GM12864 (cell line): ENCODE measurements around the gene COPZ1.

ENCODE experiments used
- DNase-seq: peaks from one replicate; pipeline ENCODE4 v3.0.0-alpha.2; 2011; ENCODE audit warnings: low read depth
- H3K4me3 ChIP-seq: 2 replicates; pipeline ENCODE4 v1.5.1; 2011; ENCODE audit warnings: mild to moderate bottlenecking, low read depth, low read length, control low read depth
- TF ChIP-seq, protein P1 (sequence below): IDR thresholded peaks from 2 replicates; pipeline ENCODE4 v1.5.1; 2011; ENCODE audit warnings: low read depth, mild to moderate bottlenecking, moderate library complexity, low read length, control low read depth, inconsistent platforms; ENCODE audit errors: missing control alignments

Gene COPZ1

DNA sequence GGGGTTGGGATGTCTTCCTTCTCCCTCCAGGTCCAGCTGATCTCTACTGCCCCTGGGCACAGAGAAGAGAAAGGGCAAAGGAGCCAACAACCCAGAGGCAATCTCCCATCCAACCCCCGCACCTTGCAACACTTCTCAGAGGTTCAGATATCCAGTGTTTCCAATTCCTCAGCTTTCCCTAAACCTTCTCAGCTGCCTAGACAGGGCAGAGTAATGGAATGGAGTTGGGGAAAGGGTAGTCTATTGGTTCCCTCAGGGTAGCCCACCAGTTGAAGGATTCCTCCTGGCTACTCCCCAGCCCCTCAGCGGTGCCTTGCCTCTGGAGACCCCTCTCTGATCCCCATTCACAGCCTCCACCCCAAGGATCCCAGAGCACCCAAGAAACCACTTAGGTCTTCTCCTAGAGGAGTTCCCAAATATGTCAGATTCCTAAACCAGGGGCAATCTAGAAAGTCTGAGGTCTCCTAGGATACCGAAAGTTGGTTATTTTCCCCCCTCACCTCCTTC is 24.7 kb upstream of the COPZ1 start:
- no peak for DNase-seq
- TF ChIP-seq, protein P1, sequence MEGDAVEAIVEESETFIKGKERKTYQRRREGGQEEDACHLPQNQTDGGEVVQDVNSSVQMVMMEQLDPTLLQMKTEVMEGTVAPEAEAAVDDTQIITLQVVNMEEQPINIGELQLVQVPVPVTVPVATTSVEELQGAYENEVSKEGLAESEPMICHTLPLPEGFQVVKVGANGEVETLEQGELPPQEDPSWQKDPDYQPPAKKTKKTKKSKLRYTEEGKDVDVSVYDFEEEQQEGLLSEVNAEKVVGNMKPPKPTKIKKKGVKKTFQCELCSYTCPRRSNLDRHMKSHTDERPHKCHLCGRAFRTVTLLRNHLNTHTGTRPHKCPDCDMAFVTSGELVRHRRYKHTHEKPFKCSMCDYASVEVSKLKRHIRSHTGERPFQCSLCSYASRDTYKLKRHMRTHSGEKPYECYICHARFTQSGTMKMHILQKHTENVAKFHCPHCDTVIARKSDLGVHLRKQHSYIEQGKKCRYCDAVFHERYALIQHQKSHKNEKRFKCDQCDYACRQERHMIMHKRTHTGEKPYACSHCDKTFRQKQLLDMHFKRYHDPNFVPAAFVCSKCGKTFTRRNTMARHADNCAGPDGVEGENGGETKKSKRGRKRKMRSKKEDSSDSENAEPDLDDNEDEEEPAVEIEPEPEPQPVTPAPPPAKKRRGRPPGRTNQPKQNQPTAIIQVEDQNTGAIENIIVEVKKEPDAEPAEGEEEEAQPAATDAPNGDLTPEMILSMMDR = no peak
- H3K4me3 ChIP-seq = no peak overlapping the region

DNA sequence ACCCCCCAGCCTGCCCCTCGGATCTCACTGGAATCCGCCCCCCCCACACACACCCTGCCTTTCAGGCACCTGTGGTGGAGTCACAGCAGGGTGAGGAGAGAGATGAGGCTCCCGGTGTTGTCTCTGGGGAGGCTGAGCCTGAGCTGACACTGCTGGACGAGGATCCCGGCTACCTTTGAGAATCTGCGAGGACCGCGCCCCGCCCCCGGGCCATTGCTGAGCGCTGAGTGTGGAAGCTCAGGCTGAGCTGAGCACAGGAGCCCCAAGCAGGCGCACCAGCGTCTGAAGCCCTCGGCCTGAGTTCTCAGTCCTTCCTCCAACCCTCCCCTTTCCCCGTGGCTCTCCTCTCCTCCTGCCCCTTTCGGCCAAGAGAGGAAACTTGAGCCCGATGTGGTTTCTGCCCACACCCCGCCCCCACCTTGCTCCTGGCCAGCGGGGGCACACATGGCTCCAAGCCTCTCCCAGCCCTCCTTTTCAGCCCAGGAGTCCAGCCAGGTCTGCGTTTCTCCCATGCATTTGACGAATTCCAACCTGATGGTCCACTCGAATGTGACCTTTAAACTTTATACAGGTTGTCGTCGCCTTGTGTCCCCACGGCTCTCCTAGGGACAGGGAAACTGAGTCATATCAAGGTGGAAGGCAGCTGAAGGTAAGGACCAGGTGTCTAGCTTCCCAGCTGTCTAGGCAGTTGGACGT is 24.1 kb upstream of the COPZ1 start, which contains the start of gene NFE2:
Gene NFE2, minus strand, starts transcription at position 284 of the 696 bp plus-strand sequence. CDS start 5,767 bp downstream, outside the sequence.
- no peak within 1 kb of the TSS for H3K4me3 ChIP-seq
- no peak for DNase-seq
- TF ChIP-seq, protein P1 = no peak

DNA sequence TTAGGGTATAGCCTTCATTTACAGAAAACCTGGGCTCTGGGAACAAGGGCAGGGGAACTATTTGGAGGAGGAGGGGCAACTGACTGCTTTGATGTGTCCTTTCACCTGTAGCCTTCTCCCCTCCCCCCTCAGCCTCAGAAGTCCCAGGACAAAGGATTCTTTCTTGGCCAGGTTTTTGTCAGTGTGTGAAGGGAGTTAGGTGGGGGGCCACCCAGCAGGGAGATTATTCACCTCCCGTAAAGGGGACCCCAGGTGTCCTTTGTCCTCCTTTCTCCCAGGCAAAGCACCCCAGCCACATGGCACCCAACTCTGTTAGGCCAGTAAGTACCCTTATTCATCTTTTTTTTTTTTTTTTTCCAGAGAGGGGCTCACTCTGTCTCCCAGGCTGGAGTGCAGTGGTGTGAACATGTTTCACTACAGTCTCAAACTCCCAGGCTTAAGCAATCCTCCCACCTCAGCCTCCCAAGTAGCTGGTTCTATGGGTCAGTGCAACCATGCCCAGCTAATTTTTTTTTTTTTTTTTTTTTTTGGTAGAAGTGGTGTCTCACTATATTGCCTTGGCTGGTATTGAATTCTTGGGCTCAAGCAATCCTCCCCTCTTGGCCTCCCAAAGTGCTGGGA is 23.4 kb upstream of the COPZ1 start:
- H3K4me3 ChIP-seq = no peak overlapping the region
- TF ChIP-seq, protein P1 = no peak
- no peak for DNase-seq

DNA sequence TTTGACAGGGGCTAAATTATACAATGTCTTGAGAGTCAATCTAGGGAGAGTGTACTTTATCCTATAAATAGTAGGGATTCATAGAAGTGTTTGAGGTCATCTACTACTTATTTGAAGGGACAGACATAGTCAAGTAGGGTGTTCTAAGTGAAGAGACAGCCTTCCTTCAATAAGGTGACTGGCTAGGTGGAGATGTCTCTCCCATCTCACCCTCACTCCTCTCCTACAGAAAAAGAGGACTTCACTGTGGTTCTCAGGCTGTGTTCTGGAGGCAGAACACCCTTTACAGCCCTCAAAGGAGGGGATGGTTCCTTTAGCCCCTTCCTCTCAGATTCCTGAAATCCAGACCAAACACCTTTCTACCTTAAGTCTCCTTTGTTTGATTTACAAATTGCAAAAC is 21.3 kb upstream of the COPZ1 start:
- TF ChIP-seq, protein P1 = no peak
- DNase-seq = no peak
- H3K4me3 ChIP-seq = no peak overlapping the region

DNA sequence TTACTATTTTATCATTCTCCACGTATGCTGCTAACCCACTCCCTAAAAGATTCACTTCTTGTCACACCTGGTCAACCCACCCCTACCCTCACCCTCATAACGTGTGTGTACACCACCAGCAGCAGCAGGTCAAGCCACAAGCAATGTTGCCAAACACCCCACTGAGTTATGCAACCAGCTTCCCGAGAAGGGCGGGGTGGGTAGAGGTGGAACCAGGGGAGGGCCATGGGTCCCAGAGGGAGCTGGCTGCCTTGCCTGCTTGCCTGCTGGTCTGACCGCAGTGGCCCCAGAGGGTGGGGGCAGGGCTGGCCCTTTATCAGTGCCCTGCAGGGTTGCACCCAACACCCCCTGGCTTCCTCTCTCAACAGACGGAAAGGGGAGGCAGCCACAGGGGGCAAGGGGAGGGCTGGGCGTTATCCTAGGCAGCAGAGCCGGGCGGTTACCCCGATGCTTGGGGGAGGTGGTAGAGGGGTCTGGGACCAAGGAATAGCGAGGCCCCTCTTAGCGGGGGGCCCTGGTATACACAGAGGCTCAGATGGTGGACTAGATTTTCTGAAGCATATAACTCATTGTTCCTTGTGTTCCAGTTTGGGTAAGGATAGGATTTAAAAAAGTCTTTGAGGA is 20.6 kb upstream of the COPZ1 start:
- DNase-seq = no peak
- TF ChIP-seq, protein P1 = no peak
- H3K4me3 ChIP-seq = no peak overlapping the region

DNA sequence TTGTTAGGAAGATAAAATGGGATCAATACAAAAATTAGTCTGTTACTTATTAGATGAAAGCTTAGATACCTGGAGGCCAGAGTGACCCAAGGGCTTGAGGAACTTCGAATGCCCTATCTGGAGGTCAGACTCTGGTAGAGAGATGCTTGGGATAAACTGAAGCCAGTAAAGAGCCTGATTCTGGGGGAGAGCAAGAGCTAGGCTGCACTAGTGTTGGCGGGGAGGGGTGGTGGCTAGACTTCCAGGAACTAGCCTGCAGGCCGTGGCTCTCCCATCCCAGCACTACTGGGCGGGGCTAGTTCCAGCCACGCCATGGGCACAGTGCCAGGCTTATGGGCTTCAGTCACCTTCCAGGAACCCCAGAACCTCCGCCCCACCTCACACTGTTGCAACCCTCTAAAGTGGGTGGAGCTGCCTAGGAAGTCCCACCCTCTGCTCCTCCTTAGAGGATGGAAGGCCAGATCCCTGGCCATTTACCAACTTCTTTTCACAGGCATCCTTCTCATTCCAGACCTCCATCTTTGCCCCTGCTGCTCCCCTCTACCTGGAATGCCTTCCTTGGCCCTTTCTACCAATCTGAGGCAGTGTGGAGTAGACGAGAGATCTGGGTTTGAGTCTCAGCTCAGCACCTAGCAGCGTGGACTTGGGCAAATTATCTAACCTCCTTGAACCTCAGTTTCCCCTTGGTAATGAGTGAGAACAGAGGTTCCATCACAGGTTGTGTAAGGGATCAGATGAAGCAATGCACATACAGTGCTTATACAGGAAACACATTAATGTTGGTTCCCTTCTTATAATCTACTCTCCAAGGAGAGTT is 17.8 kb upstream of the COPZ1 start:
- no peak overlapping the region for H3K4me3 ChIP-seq
- DNase-seq = no peak
- TF ChIP-seq, protein P1 = no peak
